Adrenal gland (tissue), 5 donors: Measurements from ENCODE around the gene TXLNB.

Experiments
- CTCF ChIP-seq, 6 experiments: fragments of 450-650 bp in 4 of 6; fragments of 200-600 bp in 2 of 6; sonication (generic) in 1 of 6; IDR thresholded peaks; 1 replicate in 5 of 6; 2 replicates in 1 of 6; pipeline versions ENCODE4 v1.5.1 to v1.8.0; 2016 to 2021; ENCODE audit warnings: antibody characterized with exemption in 6 of 6, mild to moderate bottlenecking in 2 of 6, moderate library complexity in 1 of 6
- POLR2A ChIP-seq, 2 donors: fragments of 450-650 bp; IDR thresholded peaks; one replicate each; pipeline ENCODE4 v1.6.1; 2017; ENCODE audit warnings: antibody characterized with exemption in 2 of 2, mild to moderate bottlenecking in 2 of 2, moderate library complexity in 1 of 2
- donor health status: DM: no; HTN: no; CAD: no.

GRCh38 chr6:139253656-139254055 lies 38.1 kb downstream of the TXLNB start:
- TF ChIP-seq POLR2A (IDR thresholded peaks at IDR 0.05) (no peak), CTCF (IDR thresholded peaks at IDR 0.05) (no peak)
